ENCODE measurements around the gene OR7G3.

GRCh38 chr19:9140159-9140874 lies 13.6 kb upstream of the OR7G3 start, which contains the start of gene ZNF317:
- TF ChIP-seq POLR2A (IDR thresholded peaks at IDR 0.05) = peak; percentile 10 to 68
- TF ChIP-seq CTCF (IDR thresholded peaks at IDR 0.05) = no peak

Data from adrenal gland (tissue), 5 donors.